ENCODE data around the gene RAE1. TPM values are rescaled to one million over a fixed set of nuclear protein-coding genes. Genes with fewer than 3 reads are reported as not detected.
"Not testable (repeated sequence)": the region's sequence is repeated elsewhere in the genome, so short reads cannot be mapped to it uniquely, and the experiment has no call there.

The RAE1 gene
- total RNA-seq, 2 donors from 2014 or later: 15.0 to 20.4 TPM

GRCh38 chr20:57417051-57417689 lies 66.1 kb downstream of the RAE1 start:
- TF ChIP-seq CTCF (IDR thresholded peaks at IDR 0.05): no peak
- no peaks in the 10 kb centered on the region for H3K9me3 ChIP-seq
- H3K4me3 ChIP-seq: no peak overlapping the region
- peaks cover 3 to 12% of the 10 kb centered on the region in 2 donors for H3K4me1 ChIP-seq (ENCODE audit: control insufficient read depth in 1 of 2, low read depth in 2 of 2)
- no peaks in the 10 kb centered on the region for H3K27me3 ChIP-seq (replicated peaks; ENCODE audit: insufficient read depth)
- ATAC-seq (ENCODE audit: insufficient number of reproducible peaks, low FRiP score, low read depth) (no peak), DNase-seq (ENCODE audit: low spot score) (no peak)
- no peak overlapping the region for H3K27ac ChIP-seq
- no peaks in the 10 kb centered on the region for H3K36me3 ChIP-seq

GRCh38 chr20:57417830-57418780 lies 67.0 kb downstream of the RAE1 start:
- Histone ChIP-seq H3K27ac (no peak overlapping the region), H3K9me3 (no peaks in the 10 kb centered on the region), H3K36me3 (no peaks in the 10 kb centered on the region), H3K4me1 (ENCODE audit: control insufficient read depth in 1 of 2, low read depth in 2 of 2) (peaks cover 3 to 12% of the 10 kb centered on the region in 2 donors), H3K27me3 (replicated peaks; ENCODE audit: insufficient read depth) (no peaks in the 10 kb centered on the region), H3K4me3 (no peak overlapping the region)
- TF ChIP-seq CTCF (IDR thresholded peaks at IDR 0.05): no peak
- ATAC-seq (ENCODE audit: insufficient number of reproducible peaks, low FRiP score, low read depth) (no peak), DNase-seq (ENCODE audit: low spot score) (no peak)

GRCh38 chr20:57419479-57419878 lies 68.4 kb downstream of the RAE1 start:
- not testable (repeated sequence) for ATAC-seq (ENCODE audit: insufficient number of reproducible peaks, low FRiP score, low read depth); H3K27ac ChIP-seq; H3K4me1 ChIP-seq (ENCODE audit: control insufficient read depth in 1 of 2, low read depth in 2 of 2); DNase-seq (ENCODE audit: low spot score); H3K4me3 ChIP-seq; H3K9me3 ChIP-seq; H3K27me3 ChIP-seq (replicated peaks; ENCODE audit: insufficient read depth); H3K36me3 ChIP-seq

GRCh38 chr20:57420571-57421252 lies 69.7 kb downstream of the RAE1 start:
- no peak for TF ChIP-seq CTCF (IDR thresholded peaks at IDR 0.05)
- Histone ChIP-seq H3K27me3 (replicated peaks; ENCODE audit: insufficient read depth) (no peaks in the 10 kb centered on the region), H3K4me3 (no peak overlapping the region), H3K9me3 (no peaks in the 10 kb centered on the region), H3K36me3 (no peaks in the 10 kb centered on the region), H3K4me1 (ENCODE audit: control insufficient read depth in 1 of 2, low read depth in 2 of 2) (no peaks in the 10 kb centered on the region), H3K27ac (no peak overlapping the region)
- no peak for DNase-seq (ENCODE audit: low spot score)
- no peak for ATAC-seq (ENCODE audit: insufficient number of reproducible peaks, low FRiP score, low read depth)

GRCh38 chr20:57421253-57422220 lies 70.5 kb downstream of the RAE1 start:
- no peak for ATAC-seq (ENCODE audit: insufficient number of reproducible peaks, low FRiP score, low read depth)
- H3K4me1 ChIP-seq (ENCODE audit: control insufficient read depth in 1 of 2, low read depth in 2 of 2): no peaks in the 10 kb centered on the region
- H3K27ac ChIP-seq: no peak overlapping the region
- no peaks in the 10 kb centered on the region for H3K27me3 ChIP-seq (replicated peaks; ENCODE audit: insufficient read depth)
- no peaks in the 10 kb centered on the region for H3K9me3 ChIP-seq
- no peak overlapping the region for H3K4me3 ChIP-seq
- no peaks in the 10 kb centered on the region for H3K36me3 ChIP-seq
- TF ChIP-seq CTCF (IDR thresholded peaks at IDR 0.05): no peak
- no peak for DNase-seq (ENCODE audit: low spot score)
